Epidermal melanocyte (primary cell): Measurements from ENCODE around the gene SND1.
A peak's percentile ranks its signal among the peaks of the same experiment; 100 is the strongest.

Experiments
- DNase-seq: peaks from one replicate; pipeline ENCODE4 v3.0.0; 2011; ENCODE audit warnings: low spot score; ENCODE audit not compliant: insufficient read length

The SND1 gene

GRCh38 chr7:128131115-128131514 is 479.1 kb downstream of the SND1 start:
- no peak for DNase-seq

DNA sequence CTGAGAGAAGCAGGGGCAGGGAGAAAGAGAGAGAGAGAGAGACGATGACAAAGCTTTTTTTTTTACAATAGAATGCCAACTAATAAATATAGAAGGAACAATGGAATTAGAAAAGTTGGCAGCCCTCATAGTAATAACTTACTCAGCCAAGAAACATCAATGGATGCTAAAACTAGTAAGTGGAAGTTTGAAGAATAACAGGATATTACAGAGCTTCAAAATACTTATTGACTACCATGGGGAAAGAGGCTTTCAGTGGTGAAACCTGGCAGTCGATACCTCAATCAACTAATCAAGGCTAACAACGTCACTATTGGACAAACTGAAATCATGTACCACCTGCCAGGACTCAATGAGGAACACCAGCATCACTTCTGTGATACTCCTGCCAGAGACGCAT is 479.7 kb downstream of the SND1 start:
- no peak for DNase-seq

- no peak for DNase-seq
Measured at GRCh38 chr7:128132426-128133069, 480.6 kb downstream of the SND1 start.

GRCh38 chr7:128135159-128135514 is 483.1 kb downstream of the SND1 start:
- DNase-seq = no peak

DNA sequence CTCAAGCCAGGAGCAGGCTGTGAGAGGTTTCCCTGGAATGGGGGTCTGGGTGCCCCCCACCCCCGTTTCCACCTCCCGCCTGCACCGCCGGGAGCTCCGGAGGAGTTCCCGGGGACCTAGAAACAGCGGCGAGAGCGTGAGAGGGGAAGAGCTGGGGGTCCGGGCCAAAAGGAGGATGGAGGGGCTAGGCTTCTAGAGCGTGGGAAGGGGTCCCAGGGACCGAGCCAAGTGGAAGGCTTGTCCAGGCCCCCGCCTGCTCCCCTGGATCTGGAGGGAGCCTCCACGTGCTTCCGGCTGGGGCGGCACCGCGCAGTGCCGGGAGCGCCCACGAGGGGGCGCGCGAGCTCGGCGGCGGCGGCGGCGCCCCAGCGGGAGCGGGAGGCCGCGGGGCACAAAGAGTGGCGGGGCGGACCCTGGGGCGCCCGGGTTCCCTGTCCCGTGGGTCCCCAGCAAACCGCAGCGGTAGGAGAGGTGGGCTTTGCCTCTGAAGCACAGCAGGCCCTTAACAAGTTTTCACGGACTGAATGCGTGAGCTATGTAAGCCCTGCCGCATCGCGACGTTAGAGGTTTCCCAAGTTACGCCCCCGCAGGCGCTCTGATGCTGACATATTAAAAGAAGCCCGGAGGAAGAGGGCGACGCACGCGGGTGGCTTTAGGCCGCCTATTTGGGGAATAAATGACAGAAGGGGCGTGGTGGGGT is 483.7 kb downstream of the SND1 start:
- peak; percentile 64 for DNase-seq

- no peak for DNase-seq
Measured at GRCh38 chr7:128136215-128136597, 484.2 kb downstream of the SND1 start.

DNA sequence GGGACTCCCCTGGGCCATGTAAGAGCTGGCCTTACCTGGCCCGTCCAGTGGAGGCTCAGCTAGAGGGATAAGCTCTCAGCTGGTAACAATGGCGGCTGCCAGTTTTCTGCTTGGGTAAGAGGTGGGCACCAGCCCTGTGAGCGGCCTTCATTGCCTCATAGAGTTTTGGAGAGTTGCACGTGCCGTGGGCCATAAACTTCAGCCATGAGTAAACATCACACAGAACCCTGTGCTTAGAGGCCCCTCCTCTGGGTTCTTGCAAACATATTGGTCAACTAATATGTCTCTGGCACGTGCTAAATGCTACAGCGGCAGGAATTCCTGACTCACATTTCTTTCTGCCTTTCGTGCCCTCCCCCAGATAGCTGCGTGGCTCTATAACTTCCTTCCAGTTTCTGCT is 485.2 kb downstream of the SND1 start:
- no peak for DNase-seq

DNA sequence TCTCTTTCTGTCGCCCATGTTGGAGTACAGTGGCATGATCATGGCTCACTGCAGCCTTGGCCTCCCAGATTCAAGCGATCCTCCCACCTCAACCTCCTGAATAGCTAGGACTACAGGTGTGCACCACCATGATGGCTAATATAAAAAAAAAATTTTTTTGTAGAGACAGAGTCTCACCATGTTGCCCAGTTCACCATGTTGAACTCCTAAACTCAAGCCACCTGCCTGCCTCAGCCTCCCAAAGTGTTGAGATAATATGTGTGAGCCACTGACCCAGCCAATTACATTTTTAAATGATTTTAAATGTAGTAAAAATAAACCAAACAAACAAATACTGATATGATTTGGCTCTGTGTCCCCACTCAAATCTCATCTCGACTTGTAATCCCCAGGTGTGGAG is 487.4 kb downstream of the SND1 start:
- DNase-seq = no peak

DNA sequence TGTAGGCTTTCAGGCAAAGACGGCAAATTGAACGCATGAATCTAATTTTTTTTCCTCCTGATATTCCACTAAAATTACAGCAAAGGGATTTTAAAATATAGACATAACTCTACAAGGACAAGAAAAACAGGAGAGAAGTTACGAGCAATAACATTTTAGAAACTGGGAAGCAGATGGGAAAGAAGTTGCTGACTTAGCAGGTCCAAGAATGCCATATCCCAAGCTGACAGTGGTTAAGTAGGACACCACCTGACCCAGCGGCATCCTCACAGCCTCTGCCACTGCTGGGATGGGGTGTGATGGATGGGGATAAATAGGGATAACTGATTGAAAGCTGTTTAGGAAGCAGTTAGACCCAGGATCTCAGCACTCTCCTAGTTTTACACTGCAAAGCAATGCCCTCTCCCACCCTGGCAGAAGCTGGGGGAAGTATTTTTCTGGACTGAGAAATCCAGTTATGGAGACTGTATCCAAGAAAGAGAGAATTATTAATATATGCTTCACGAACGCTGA is 489.7 kb downstream of the SND1 start:
- no peak for DNase-seq
